SIG-M5 treated with dmso at 0.1 percent for 504 hours (cell line): Measurements from ENCODE around the gene MTFP1.
"Not testable (repeated sequence)": the region's sequence is repeated elsewhere in the genome, so short reads cannot be mapped to it uniquely, and the experiment has no call there.

ENCODE experiments used
- DNase-seq: peaks from one replicate; lab custom pipeline; 2025; ENCODE audit not compliant: unreplicated experiment; lab: John Stamatoyannopoulos, UW

MTFP1 gene

DNA sequence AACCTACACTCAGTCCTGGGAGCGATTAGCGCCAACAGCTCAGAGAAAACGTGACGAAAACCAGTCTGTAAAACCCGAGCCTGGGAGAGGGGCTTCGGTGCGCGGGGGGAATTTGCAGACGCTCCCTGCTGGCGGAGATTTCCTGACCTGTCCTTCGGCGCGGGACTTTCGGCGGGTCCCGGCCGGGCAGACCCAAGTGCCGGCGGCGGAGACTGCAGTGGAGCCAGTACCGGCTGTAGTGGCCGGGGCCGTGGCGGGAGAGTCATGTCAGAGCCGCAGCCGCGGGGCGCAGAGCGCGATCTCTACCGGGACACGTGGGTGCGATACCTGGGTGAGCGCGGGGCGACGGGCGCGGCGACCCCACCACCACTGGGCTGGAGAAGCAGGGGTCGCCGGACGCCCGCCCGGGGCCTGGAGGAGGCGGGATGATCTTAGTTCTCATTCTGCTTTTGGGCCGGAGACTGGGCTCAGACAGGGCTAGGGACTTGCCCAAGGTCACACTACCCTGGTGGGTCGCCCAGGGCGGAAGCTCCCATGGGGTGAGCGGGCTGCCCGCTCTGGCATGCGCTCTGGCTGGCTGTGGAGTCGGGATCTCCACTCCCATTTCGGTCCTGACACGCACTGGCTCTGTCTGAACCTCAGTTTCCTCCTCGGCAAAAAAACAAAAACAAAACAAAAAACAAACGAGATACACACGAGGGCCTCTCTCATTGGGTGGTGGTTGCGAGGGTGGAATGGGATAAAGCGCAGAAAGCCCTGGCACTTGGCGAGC, at the start of gene MTFP1:
MTFP1 (plus strand) TSS at position 153 of the 772 bp plus-strand sequence; CDS start at position 265, 112 bp downstream.
- DNase-seq, result peak; percentile 66

DNA sequence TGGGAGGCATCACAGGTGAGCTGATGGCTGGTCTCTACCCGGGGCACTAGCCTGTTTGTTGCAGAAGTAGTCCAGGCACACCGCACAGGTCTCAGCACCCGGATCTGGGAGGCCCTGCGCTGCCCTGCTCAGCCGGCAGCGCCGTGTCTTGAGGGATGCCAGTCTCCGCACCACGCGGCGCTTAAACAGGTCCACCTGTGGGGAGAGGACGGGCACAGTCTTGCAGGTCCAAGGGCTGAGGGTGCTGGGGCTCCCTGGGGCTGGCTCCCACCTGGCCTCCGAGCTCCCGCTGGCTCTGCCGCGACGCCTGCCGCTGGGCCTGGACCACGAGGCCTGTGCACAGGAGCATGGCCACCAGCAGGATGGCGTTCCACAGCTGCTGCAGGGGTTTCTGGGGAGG, 45.6 kb upstream of the MTFP1 start:
- DNase-seq, result no peak

GRCh38 chr22:30381264-30381663, 44.3 kb upstream of the MTFP1 start:
- no peak for DNase-seq

GRCh38 chr22:30382340-30382739, 43.2 kb upstream of the MTFP1 start:
- DNase-seq, result no peak

GRCh38 chr22:30383061-30383460, 42.5 kb upstream of the MTFP1 start:
- no peak for DNase-seq

GRCh38 chr22:30385942-30386341, 39.6 kb upstream of the MTFP1 start:
- no peak for DNase-seq

DNA sequence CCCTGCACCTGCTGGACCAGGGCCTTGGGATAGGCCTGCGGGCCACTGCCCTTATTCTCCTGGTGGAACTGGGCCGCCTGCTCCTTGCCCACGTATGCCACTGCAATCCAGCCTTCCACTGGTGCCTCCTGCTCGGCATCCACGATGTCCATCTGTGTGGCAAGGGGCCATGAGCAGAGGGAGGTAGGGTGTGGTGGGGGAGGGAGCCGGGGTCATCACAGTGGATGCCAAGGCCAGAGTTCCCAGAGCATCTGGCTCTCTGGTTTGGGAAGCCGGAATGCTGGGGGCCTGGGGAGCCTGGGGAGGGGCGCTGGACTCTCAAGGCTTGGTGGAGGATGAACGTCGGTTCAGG, 39.0 kb upstream of the MTFP1 start:
- no peak for DNase-seq

GRCh38 chr22:30386960-30387827, 38.4 kb upstream of the MTFP1 start, which contains the start of gene RNF215:
Gene RNF215 (minus strand): TSS chr22:30387411. CDS start chr22:30387313, 98 bp downstream.
- peak; percentile 52 for DNase-seq

GRCh38 chr22:30390974-30391691, 34.4 kb upstream of the MTFP1 start:
- peak; percentile 57 for DNase-seq

GRCh38 chr22:30392661-30393321, 32.8 kb upstream of the MTFP1 start:
- no peak for DNase-seq

GRCh38 chr22:30393322-30393680, 32.3 kb upstream of the MTFP1 start:
- no peak for DNase-seq

DNA sequence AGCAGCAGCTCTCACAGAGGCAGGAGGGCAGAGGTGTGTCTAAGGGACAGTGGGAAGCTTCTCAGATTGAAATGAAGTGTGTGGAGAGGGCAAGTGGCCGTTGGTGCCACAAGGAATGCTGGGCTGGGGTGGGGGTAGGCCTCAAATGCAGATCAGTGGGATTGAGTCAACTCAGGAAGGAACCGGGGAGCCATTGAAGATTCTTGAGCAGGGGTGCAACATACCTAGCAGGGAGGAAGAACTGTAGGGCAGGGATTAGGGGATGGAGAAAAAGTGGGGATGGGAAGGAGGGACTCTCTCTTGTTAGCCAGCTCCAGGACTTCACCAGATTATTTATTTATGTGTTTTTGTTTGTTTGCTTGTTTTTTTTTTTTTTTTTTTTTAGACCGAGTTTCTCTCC, 31.7 kb upstream of the MTFP1 start:
- no peak for DNase-seq

DNA sequence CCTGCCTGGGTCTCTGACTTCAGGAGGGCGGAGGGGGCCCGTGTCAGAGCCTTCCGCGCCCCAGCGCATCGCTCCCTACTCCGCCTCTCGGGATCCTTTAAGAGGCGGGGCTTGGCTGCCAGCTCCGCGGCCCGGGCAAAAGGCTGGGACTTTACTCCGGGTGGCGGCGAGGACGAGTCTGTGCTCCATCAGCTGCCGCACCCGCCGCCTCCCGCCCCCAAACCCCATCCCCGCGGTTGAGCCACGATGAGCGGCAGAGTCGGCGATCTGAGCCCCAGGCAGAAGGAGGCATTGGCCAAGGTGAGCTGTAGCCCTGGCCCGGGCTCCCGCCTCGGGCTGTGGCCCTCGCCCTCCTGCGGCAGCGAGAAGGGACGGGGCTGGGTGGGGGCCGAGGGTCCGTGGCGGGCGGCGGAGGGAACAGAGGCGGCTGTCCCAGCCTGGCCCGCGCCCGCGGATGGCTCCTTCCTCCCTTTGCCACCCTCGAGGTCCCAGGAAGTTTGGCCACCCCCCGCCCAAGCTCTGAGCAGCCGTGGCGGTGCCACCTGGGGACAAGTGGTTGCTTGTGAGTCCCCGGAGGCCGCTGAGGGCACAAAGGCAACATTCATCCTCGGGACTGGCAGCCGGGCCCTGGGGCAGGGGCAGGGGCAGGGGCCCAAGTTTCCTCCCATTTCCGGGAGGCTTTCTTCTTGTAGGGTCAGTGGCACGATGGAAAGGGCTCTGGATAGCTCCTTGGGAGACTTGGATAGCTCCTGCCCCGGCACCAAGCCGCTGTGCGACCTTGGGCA, 28.5 kb upstream of the MTFP1 start, which contains the start of gene SEC14L2:
SEC14L2 (plus strand) TSS at position 148 of the 785 bp plus-strand sequence; CDS start at position 247, 99 bp downstream.
- no peak for DNase-seq

DNA sequence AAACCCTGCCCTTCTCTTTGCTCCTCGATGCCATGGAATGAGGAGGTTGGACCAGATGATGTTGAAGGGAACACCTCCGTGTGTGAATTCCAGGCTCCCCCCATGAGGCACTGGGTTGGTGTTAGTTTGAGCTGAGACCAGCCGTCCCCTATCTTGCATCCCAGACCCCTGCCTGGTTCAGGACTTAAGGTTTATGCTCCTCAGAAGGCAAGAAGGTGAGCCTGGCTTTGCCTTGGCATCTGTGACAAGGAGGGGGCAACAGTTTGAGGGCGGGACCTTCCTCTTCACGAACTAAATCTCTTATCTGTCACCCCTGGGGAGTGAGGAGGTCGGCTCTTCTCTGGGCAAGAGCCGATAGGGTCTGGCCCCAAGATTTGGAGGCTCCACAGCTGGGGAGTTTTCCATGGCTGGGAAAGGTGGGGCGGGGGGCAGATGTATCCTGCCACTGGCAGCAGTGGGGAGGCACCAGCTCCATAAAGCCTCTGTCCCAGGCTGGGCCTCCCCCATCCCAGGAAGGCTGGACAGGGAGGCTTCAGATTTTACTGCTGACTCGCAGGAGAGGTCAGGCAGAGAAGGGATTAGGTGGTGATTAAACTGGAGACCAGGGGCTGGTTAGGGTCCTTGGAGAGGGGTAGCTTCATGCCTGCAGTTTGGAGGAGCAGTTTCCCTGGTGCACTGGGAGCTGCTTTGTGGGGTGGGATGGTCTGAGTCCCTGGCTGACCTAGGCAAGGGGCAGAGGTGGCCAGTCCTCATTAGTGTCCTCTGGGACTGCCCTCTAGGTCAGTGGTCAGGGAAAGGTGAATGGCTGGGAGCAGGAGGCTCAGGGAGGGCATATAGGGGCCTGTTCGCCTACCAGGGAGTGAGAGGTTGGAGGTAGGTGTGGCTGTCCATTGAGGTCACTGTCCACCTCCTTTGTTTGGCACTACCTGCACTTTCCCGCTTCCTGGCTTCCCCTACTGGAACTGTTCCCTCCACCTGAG, 27.6 kb upstream of the MTFP1 start:
- DNase-seq, result no peak

- no peak for DNase-seq
These were observed 26.6 kb upstream of the MTFP1 start for GRCh38 chr22:30398685-30399680.

DNA sequence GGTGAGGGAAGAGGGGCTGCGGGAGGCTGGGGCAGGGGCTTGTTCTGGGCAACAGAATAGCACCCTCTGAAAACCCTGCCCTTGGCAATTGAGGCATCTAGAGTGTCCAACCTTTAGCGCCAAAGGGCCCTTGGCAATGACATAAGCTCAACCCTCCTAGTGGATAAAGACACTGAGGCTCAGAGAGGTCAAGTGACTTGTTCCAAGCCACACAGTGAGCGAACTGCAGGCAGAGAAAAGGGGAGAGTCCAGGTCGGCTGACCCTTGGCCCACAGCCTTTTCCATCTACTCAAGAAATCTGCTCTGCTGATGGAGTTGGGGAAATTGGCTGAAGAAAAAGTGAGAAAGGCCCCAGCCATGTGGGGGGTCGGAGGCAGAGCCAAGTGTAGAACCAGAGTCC, 25.9 kb upstream of the MTFP1 start:
- DNase-seq, result no peak

- no peak for DNase-seq
These were observed 25.4 kb upstream of the MTFP1 start for GRCh38 chr22:30400159-30400558.

GRCh38 chr22:30401024-30401423, 24.5 kb upstream of the MTFP1 start:
- not testable (repeated sequence) for DNase-seq
